Stimulated activated naive CD8-positive, alpha-beta T cell treated with anti-CD3 and anti-CD28 coated beads, Interleukin-15, amount 100 ng/mL, for 72 hours (primary cell): ENCODE results near the gene ATXN7L1.

Source experiments
- ATAC-seq: fragments of 150-1000 bp; cut with Tn5 transposase; 2 replicates; pipeline ENCODE4 v1.10.0; 2021; ENCODE audit warnings: mild to moderate bottlenecking, moderate library complexity
- DNase-seq, 2 donors: peaks; one replicate each; pipeline ENCODE4 v3.0.0; 2021 to 2022
- H3K27ac Mint-ChIP-seq, 2 donors: one replicate each; pipeline ENCODE4 v1.8.0; 2022; ENCODE audit warnings: mild to moderate bottlenecking in 2 of 2, mixed read lengths in 2 of 2, moderate library complexity in 2 of 2
- H3K27me3 Mint-ChIP-seq: one replicate; pipeline ENCODE4 v1.8.0; 2022; ENCODE audit warnings: mixed read lengths
- H3K4me1 Mint-ChIP-seq: one replicate; pipeline ENCODE4 v1.8.0; 2022; ENCODE audit warnings: mild to moderate bottlenecking, mixed read lengths
- H3K4me3 Mint-ChIP-seq, 2 donors: one replicate each; pipeline ENCODE4 v1.8.0; 2022; ENCODE audit warnings: mild to moderate bottlenecking in 2 of 2, mixed read lengths in 2 of 2, moderate library complexity in 1 of 2
- H3K9me3 Mint-ChIP-seq, 2 donors: one replicate each; pipeline ENCODE4 v1.8.0; 2022; ENCODE audit warnings: mixed read lengths in 2 of 2

ATXN7L1 gene

DNA sequence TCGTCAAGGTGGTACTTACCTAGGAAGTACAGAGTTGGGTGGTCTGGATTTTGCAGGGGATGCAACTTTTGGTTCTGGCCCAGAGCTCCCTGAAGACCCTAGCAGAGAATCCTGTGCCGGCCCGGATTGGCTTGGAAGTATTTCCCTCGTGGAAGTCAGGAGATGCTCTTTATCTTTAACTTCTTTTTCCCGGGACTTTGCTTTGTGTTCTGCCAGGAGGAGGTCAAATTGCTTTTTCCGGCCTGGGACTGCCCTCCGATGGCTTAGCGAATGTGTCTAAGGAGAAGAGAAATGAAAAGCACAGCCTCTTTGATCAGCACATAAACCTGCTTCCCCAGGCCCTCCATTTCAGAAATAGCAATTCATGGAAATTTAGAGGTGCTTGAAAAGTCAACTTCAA is 238.1 kb downstream of the ATXN7L1 start:
- no peak overlapping the region for H3K27ac Mint-ChIP-seq
- H3K4me3 Mint-ChIP-seq = no peak overlapping the region
- ATAC-seq = no peak
- H3K9me3 Mint-ChIP-seq = no peaks in the 10 kb centered on the region
- no peak for DNase-seq
- no peaks in the 10 kb centered on the region for H3K27me3 Mint-ChIP-seq
- H3K4me1 Mint-ChIP-seq = no peaks in the 10 kb centered on the region

DNA sequence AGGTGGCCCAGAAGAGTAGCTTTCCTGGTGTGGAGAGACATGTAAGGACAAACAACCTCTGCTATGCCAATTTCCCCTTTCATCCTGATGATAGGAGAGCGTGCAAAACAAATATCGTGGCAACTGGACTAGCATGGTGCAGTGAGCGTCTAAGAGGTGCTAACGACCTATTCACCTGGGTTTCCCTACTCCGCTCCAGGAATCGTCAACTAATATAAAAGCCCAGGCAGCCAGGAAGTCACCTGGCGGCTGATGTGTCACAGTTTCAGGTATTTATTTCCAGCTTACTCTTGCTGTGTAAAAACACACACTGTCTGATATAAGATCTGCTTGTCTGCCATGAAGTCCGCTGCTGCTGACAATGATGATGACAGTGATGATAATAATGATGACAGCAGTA is 238.6 kb downstream of the ATXN7L1 start:
- H3K4me1 Mint-ChIP-seq = no peaks in the 10 kb centered on the region
- ATAC-seq (no peak), DNase-seq (no peak)
- H3K9me3 Mint-ChIP-seq = no peaks in the 10 kb centered on the region
- H3K4me3 Mint-ChIP-seq = no peak overlapping the region
- no peaks in the 10 kb centered on the region for H3K27me3 Mint-ChIP-seq
- no peak overlapping the region for H3K27ac Mint-ChIP-seq

DNA sequence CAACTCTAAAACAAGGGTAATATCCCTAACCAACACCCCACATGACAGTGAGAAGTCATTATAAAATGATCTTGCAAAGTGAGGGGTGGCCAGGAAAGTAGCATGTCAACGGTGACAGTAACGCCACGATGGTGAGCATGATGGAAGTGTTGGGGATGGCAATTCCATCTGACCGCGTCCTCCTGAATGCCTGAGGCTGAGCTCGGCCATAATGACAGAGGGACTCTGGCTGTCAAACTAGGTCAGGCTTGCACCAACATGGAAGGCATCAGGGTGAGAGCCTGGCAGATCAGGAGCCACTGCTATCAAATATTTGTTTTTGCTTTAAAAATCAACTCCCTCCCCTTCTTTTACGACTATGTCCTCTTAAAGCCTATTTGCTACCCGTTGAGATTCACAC is 239.4 kb downstream of the ATXN7L1 start:
- H3K27ac Mint-ChIP-seq = no peak overlapping the region

DNA sequence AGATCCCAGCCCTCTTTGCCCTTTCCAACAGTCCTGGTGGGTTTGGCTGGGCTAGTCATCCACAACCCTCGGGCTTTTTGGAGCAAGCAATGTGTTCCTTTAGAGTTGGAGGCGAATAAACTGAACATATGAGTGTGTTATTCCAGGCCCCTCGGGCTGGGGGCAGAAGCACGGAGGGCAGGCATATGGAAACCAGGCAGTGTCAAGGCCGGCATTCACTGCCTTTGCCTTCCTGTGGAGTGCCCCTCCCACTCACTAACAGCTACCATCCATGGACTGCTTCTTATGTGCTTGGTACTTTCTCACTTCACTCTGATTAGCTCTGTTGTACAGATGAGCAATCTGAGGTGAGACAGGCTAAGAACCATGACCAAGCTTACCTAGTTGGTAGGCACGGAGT is 241.2 kb downstream of the ATXN7L1 start:
- H3K9me3 Mint-ChIP-seq = no peaks in the 10 kb centered on the region
- H3K27ac Mint-ChIP-seq = no peak overlapping the region
- DNase-seq (no peak), ATAC-seq (no peak)
- no peak overlapping the region for H3K4me3 Mint-ChIP-seq
- H3K4me1 Mint-ChIP-seq = no peaks in the 10 kb centered on the region
- no peaks in the 10 kb centered on the region for H3K27me3 Mint-ChIP-seq

More for the DNA sequence above, 239.4 kb downstream of the ATXN7L1 start:
- no peak for DNase-seq
- Mint-ChIP-seq H3K4me1 (no peaks in the 10 kb centered on the region), H3K4me3 (no peak overlapping the region), H3K27me3 (no peaks in the 10 kb centered on the region), H3K9me3 (no peaks in the 10 kb centered on the region)
- ATAC-seq = no peak

DNA sequence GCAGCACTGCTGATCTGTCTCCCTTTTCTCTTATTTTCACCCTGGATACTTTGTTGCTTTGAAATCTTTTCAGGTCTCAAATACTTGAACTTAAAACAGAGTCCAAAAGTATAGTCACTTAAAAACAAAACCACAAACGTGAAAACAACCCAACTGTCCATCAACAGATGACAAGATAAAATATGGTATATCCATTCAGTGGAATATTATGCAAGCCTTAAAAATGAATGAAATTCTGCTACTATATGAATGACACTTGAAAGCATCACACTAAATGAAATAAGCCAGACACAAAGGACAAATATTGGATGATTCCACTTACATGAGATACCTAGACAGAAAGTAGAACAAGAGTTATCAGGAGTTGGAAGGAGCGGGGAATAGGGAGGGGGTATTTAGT is 250.4 kb downstream of the ATXN7L1 start:
- ATAC-seq = no peak
- H3K9me3 Mint-ChIP-seq = peaks cover 8 to 10% of the 10 kb centered on the region in 2 donors
- DNase-seq = no peak
- no peaks in the 10 kb centered on the region for H3K4me1 Mint-ChIP-seq
- H3K27me3 Mint-ChIP-seq = no peaks in the 10 kb centered on the region
- no peak overlapping the region for H3K27ac Mint-ChIP-seq
- no peak overlapping the region for H3K4me3 Mint-ChIP-seq

DNA sequence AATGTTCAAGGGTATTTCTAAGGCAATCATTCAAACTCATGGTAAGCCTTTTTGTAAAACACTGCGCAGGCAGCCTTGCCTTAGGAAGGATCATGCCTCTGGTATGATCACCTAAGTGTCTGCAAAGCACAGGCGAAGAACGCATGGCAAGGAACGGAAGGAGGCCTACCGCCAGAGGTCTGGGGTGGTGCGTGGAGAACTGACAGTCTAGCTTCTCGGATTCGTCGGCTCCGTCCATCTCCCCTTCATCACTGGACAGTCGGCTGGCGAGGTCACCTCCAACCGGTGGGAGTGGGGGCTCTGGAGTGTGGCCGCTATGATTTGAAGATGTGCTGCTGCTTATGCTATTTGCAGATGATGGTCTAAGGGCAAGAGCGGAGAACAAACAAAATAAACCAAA is 252.5 kb downstream of the ATXN7L1 start:
- Mint-ChIP-seq H3K27me3 (no peaks in the 10 kb centered on the region), H3K27ac (no peak overlapping the region), H3K4me3 (no peak overlapping the region)

DNA sequence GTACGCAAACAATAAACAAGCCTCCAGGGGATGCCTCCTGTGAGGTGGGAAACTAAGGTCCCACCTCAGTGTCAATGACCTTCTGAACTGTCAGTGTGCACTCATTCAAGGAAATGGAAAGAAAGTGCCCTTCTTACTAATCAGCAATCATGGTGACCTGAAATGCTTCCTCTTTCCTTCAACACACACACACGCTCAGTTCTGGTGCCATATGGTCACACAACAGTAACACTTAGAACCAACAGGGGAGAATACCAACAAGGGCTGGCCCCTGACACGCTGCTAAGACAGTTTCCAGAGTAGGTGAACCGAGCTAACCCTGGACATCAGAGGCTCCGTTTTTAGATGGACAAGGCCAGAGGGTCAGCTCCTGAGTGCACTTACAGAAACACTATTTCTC is 253.0 kb downstream of the ATXN7L1 start:
- no peak for ATAC-seq
- Mint-ChIP-seq H3K4me3 (no peak overlapping the region), H3K4me1 (no peaks in the 10 kb centered on the region), H3K9me3 (peaks cover 8 to 10% of the 10 kb centered on the region in 2 donors), H3K27ac (peak overlapping the region in 1 of 2 donors; percentile 21), H3K27me3 (no peaks in the 10 kb centered on the region)
- DNase-seq = no peak

More for the DNA sequence above, 252.5 kb downstream of the ATXN7L1 start:
- Mint-ChIP-seq H3K9me3 (peaks cover 8 to 10% of the 10 kb centered on the region in 2 donors), H3K4me1 (no peaks in the 10 kb centered on the region)
- no peak for DNase-seq
- ATAC-seq = no peak

DNA sequence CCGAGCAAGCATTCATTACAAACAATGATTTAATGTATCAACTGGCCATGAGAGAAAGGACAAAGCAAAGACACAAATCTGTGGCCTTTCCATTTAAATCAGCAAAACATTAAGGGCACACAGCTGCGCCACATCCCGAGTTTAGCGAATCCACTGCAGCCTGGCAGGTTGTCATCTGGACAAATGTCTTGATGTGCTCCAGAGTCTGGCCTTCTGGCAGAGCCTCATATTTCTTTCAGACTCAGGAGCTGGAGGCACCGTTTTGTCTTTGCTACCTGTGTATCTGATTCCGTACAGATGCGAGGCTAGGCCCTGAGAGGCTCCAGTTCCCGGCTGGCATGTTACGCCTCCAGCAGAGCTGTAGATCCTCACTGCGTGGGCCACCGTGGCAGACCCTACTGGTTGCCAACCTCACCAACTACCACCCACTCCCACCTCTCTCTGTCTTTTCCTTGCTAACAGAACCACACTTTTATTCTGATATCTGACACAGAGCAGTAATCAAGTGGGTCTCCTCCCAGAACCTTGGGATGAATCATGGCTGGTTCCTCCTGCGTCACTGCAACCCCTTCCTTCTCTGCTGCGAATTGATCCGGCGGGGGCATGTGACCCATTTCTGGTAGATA is 254.2 kb downstream of the ATXN7L1 start:
- peaks cover 8 to 10% of the 10 kb centered on the region in 2 donors for H3K9me3 Mint-ChIP-seq
- DNase-seq = no peak
- H3K27ac Mint-ChIP-seq = no peak overlapping the region
- no peak overlapping the region for H3K4me3 Mint-ChIP-seq
- H3K27me3 Mint-ChIP-seq = no peaks in the 10 kb centered on the region
- no peak for ATAC-seq
- no peaks in the 10 kb centered on the region for H3K4me1 Mint-ChIP-seq

DNA sequence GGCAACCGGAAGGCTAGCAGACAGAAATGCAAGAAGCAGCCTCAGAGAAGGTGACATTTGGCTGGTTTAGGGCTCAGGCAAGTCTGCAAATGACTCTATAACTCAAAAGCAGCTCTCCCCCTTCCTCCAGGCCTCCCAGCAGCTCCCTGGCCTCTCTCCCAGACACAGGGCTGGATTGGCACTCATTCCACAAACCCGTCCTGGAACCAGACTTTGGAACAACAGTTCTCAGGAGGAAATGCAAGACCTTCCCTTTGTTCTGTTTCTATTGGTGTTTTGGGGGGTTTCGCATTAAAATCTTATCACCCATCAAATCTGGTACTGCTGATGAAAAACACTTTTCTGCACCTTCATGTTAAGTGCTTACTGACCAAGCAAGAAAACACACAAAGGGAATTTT is 254.8 kb downstream of the ATXN7L1 start:
- H3K4me1 Mint-ChIP-seq = no peaks in the 10 kb centered on the region

DNA sequence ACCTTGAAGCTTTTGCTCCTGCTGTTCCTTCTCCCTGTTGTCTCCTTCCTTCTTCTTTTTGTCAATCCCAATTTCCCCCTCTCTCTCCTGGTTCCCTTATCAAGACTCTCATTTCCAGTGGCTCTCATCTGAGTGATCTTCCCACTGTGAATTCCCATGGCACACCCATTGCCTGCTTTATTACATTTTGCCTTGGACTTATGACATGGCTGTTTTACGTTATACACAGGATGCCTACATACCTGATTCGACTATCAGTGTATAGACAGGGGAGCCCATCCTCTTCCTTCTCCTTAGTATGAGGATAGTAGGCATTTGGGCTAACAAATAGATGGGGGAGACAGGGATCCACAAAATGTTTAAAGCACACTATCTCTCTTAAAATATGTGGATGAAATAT is 255.2 kb downstream of the ATXN7L1 start:
- H3K4me3 Mint-ChIP-seq = no peak overlapping the region

More for the DNA sequence above, 254.8 kb downstream of the ATXN7L1 start:
- no peak for DNase-seq
- Mint-ChIP-seq H3K27me3 (no peaks in the 10 kb centered on the region), H3K27ac (no peak overlapping the region), H3K4me3 (no peak overlapping the region), H3K9me3 (peaks cover 6 to 8% of the 10 kb centered on the region in 2 donors)
- no peak for ATAC-seq

DNA sequence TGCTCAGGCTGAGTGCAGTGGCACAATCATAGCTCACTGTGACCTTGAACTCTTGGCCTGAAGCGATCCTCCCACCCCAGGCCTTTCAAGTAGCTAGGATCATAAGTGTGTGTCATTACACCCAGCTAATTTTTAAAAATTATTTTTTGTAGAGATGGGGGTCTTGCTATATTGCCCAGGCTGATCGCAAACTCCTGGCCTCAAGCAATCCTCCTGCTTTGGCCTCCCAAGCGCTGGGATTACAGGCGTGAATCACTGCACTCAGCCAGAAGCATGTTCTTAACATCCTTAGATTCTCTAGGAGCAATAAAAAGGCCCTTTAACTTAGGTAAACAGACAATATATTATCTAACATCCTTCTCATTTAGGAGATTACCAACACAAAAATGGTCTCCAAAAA is 256.8 kb downstream of the ATXN7L1 start:
- no peak for DNase-seq
- no peak overlapping the region for H3K27ac Mint-ChIP-seq

More for the DNA sequence above, 255.2 kb downstream of the ATXN7L1 start:
- DNase-seq = no peak
- no peaks in the 10 kb centered on the region for H3K4me1 Mint-ChIP-seq
- H3K9me3 Mint-ChIP-seq = peaks cover 2 to 4% of the 10 kb centered on the region in 2 donors
- no peak for ATAC-seq
- peak overlapping the region in 1 of 2 donors; percentile 0 for H3K27ac Mint-ChIP-seq
- H3K27me3 Mint-ChIP-seq = no peaks in the 10 kb centered on the region

DNA sequence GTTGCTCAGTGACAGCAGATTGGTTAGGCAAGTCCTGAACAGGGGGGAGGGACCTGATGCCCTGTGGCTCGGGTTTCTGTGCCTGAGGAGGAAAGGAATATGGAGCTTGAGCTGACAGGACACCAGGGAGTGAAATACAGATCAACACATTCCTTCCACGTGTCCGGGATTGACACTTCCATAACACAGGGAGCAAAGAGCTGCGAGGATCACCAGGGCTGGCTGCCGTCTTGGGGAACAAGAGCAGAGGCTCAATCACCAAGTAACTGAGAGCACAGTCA is 258.4 kb downstream of the ATXN7L1 start:
- Mint-ChIP-seq H3K9me3 (no peaks in the 10 kb centered on the region), H3K27ac (no peak overlapping the region), H3K4me3 (no peak overlapping the region), H3K4me1 (no peaks in the 10 kb centered on the region), H3K27me3 (no peaks in the 10 kb centered on the region)
- no peak for ATAC-seq
- no peak for DNase-seq

More for the DNA sequence above, 256.8 kb downstream of the ATXN7L1 start:
- no peaks in the 10 kb centered on the region for H3K27me3 Mint-ChIP-seq
- no peak for ATAC-seq
- H3K4me1 Mint-ChIP-seq = no peaks in the 10 kb centered on the region
- H3K9me3 Mint-ChIP-seq = no peaks in the 10 kb centered on the region
- no peak overlapping the region for H3K4me3 Mint-ChIP-seq

DNA sequence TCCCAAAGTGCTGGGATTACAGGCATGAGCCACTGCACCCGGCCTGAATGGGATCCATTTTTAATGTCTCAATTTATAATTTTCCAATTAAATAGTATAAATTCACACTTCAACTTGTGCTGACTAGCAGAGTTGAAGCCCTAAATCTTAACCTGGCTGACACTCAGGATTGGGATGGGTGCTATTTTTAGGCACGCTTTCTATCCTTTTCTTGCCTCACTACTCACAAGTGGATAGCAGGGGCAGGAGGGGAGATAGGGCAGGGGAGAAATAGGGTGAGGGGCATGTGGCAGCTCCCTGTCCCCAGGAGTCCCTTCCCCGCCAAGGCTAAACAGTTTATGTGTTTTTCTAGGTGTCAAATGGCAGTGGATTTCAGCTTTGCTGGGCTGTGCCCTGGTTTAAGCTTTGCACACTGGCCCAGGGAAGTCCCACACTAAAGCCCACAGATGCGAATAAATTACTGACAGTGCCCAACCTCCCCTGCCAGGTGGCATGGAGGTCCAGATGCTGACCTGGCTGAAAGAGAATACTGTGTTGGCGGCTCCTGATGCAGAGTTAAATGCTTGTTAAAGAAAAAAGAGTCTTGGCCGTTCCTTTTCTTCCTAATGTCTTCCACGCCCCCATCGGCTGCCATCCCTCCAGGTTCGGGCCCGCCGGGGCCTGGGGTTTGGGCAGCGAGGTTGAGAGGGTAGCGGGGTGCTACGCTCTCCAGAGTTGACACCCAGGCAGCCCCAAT is 259.0 kb downstream of the ATXN7L1 start:
- no peaks in the 10 kb centered on the region for H3K27me3 Mint-ChIP-seq
- ATAC-seq = no peak
- no peaks in the 10 kb centered on the region for H3K9me3 Mint-ChIP-seq
- DNase-seq = no peak
- no peak overlapping the region for H3K4me3 Mint-ChIP-seq
- H3K4me1 Mint-ChIP-seq = no peaks in the 10 kb centered on the region
- peak overlapping the region in 1 of 2 donors; percentile 27 for H3K27ac Mint-ChIP-seq

DNA sequence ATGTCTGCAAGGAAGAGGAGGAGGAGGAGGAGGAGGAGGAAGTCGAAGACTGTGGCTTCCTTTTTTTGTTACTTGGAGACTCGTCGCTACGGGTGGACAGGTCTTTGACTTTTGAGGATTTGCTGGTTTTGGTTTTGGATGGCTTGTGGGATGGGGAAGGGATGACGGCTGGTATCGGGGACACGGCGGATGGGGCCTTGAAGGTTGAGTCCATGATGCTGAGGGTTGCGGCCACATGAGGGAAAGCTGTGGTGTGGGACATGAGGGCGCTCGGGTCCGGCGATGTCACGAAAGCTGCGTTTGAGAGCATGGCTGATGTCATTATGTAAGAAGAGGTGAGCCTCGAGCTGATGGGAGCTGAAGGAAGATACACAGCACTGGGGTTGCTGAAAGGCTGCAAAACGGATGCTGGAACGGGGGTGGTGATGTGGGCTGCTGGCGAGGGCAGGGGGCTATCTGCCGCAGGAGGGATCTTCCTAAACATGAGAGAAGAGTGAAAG is 262.0 kb downstream of the ATXN7L1 start:
- Mint-ChIP-seq H3K4me3 (no peak overlapping the region), H3K4me1 (no peaks in the 10 kb centered on the region), H3K27ac (peak overlapping the region in 1 of 2 donors; percentile 49), H3K27me3 (no peaks in the 10 kb centered on the region), H3K9me3 (no peaks in the 10 kb centered on the region)
- ATAC-seq (no peak), DNase-seq (no peak)

DNA sequence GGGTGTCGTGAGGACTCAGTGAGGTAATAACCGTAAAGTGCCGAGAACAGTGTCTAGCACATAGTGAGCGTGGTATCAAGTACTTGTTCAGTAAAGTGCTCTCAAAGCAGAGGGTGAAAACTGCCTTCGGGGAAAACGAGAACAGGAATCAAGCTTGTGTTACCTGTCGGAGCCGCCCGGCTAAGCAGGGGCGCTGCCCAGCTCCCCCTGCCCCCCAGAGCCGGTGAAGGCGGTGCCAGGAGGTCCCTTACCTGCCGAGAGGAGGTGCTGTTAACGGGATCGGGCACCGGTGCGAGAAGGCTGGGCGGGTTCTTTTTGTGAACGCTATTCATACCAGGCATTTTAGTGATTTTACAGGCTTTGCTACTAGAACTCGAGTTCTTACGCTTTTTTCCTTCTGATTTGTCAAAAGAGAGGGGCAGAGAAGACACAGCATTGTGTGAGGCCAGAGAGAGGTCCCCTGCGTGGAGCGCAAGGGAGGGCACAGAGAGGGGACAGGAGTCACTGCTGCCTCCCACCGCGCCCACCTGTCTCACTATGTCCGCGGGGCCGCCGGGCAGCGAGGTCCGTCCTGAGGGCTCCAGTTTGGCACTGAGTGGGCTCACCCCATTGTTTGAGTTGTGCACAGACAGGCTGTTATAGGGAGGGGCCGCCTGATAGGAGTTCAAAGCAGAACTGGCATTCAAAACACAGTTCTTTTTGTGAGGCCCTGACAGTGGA is 262.6 kb downstream of the ATXN7L1 start:
- Mint-ChIP-seq H3K4me3 (no peak overlapping the region), H3K9me3 (no peaks in the 10 kb centered on the region), H3K27me3 (no peaks in the 10 kb centered on the region), H3K27ac (peak overlapping the region in 1 of 2 donors; percentile 49), H3K4me1 (no peaks in the 10 kb centered on the region)
- DNase-seq (no peak), ATAC-seq (peak; percentile 33)

DNA sequence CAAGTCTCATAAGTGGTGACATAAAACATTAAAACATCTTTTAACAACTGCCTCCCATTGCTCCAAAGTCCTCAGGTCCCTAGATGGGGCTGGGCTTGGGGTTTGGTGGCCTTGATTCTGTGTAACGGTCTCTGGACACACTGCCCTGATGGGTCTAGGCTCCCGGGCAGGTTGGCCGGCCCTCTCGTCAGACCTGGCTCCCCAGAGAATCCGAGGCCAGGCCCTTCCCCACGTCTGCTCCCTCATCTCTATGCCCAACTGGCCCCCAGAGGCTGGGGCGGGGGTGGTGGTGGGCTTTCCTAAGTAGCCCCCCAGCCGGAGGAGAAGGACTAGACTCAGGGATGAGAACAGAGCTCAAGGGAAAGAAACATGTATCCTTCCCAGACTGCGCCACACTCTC is 263.6 kb downstream of the ATXN7L1 start:
- Mint-ChIP-seq H3K4me1 (no peaks in the 10 kb centered on the region), H3K27ac (peak overlapping the region in 1 of 2 donors; percentile 54), H3K4me3 (no peak overlapping the region), H3K9me3 (no peaks in the 10 kb centered on the region), H3K27me3 (no peaks in the 10 kb centered on the region)
- DNase-seq (no peak), ATAC-seq (peak; percentile 23)
